ENCODE results near the gene SLC13A1. TPM values are rescaled to one million over a fixed set of nuclear protein-coding genes. Genes with fewer than 3 reads are reported as not detected.

SLC13A1 gene
- total and polyA plus RNA-seq, 12 donors: not detected

DNA sequence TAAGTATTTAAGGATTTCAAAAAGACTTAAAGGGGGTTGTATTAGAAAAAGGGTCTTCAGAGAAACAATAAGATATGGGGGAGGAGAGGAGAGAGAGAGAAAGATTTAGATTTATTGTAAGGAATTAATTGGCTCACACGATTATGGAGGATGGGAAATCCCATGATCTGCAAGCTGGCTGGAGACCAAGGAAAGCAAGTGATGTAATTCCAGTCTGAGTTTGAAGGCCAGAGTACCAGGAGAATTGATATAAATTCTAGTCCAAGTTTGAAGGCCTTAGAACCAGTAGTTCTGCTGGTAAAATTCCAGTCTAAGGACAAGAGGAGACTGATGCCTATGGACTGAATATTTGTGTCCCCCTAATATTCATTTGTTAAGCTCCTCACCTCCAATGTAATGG is 20.6 kb upstream of the SLC13A1 start:
- no peak for TF ChIP-seq POLR2A (IDR thresholded peaks at IDR 0.05)
- TF ChIP-seq, protein P1, sequence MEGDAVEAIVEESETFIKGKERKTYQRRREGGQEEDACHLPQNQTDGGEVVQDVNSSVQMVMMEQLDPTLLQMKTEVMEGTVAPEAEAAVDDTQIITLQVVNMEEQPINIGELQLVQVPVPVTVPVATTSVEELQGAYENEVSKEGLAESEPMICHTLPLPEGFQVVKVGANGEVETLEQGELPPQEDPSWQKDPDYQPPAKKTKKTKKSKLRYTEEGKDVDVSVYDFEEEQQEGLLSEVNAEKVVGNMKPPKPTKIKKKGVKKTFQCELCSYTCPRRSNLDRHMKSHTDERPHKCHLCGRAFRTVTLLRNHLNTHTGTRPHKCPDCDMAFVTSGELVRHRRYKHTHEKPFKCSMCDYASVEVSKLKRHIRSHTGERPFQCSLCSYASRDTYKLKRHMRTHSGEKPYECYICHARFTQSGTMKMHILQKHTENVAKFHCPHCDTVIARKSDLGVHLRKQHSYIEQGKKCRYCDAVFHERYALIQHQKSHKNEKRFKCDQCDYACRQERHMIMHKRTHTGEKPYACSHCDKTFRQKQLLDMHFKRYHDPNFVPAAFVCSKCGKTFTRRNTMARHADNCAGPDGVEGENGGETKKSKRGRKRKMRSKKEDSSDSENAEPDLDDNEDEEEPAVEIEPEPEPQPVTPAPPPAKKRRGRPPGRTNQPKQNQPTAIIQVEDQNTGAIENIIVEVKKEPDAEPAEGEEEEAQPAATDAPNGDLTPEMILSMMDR (IDR thresholded peaks at IDR 0.05): no peak
- intact Hi-C loops (cut with DNase I): no loop called here
- H3K27ac ChIP-seq: peak overlapping the region in 3 of 5 donors; percentile 38 to 56 (median 45)
- H3K4me3 ChIP-seq: no peak overlapping the region
- peaks cover 7 to 10% of the 10 kb centered on the region in 2 donors for H3K4me1 ChIP-seq (replicated peaks in 1 of 2)
- H3K36me3 ChIP-seq (replicated peaks in 1 of 2): no peaks in the 10 kb centered on the region
- DNase-seq: peak; percentile 55 to 82 (median 71)
- no peaks in the 10 kb centered on the region for H3K27me3 ChIP-seq
- WGBS, 4 donors: 26 to 36% (median 26%) methylated on average over 1 of the region's 1 CpG
- peaks cover 0 to 4% (median 0%) of the 10 kb centered on the region in 3 donors for H3K9me3 ChIP-seq (replicated peaks in 1 of 3)

DNA sequence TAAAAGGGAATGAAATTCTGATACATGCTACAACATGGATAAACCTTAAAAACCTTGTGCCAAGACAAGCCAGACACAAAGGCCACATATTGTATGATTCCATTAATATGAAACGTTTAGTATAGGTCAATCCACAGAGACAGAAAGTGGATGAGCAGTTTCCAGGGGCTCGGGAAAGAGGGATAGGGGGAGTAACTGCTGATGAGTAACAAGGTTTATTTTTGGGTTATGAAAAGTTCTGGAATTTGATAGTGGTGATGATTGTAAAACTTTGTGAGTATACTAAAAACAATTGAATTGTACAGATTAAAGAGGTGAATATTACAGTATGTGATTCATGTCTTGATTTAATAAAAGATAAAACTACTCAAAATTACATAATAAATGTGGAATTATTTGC is 19.1 kb upstream of the SLC13A1 start:
- Histone ChIP-seq H3K9me3 (replicated peaks in 1 of 3) (peaks cover 0 to 4% (median 0%) of the 10 kb centered on the region in 3 donors), H3K27ac (no peak overlapping the region), H3K27me3 (no peaks in the 10 kb centered on the region), H3K4me3 (no peak overlapping the region), H3K4me1 (replicated peaks in 1 of 2) (peaks cover 7 to 10% of the 10 kb centered on the region in 2 donors), H3K36me3 (replicated peaks in 1 of 2) (no peaks in the 10 kb centered on the region)
- 31 to 35% (median 33%) methylated on average over 2 of the region's 2 CpGs for WGBS, 4 donors
- intact Hi-C loops (cut with DNase I): no loop called here
- DNase-seq: peak in 2 of 7 donors; percentile 8 to 21
- TF ChIP-seq POLR2A (IDR thresholded peaks at IDR 0.05): no peak
- TF ChIP-seq, protein P1 (IDR thresholded peaks at IDR 0.05): no peak

DNA sequence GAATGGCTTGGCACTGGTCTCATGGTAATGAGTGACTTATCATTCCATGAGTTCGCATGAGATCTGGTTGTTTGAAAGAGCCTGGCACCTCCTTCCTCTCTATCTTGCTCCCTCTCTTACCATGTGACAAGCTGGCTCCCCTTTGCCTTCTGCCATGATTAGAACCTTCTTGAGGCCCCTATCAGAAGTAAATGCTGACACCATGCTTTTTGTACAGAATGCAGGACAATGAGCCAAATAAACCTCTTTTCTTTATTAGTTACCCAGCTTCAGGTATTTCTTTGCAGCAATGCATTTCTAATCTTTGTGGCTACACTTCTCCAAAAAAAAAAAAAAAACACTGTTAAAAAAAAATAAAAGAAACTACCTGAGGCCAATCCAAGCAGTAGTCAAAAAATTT is 17.1 kb upstream of the SLC13A1 start:
- Histone ChIP-seq H3K4me1 (replicated peaks in 1 of 2) (peaks cover 7 to 10% of the 10 kb centered on the region in 2 donors), H3K27ac (no peak overlapping the region), H3K4me3 (no peak overlapping the region), H3K9me3 (replicated peaks in 1 of 3) (peaks cover 0 to 4% (median 0%) of the 10 kb centered on the region in 3 donors), H3K27me3 (no peaks in the 10 kb centered on the region), H3K36me3 (replicated peaks in 1 of 2) (no peaks in the 10 kb centered on the region)
- DNase-seq: no peak
- no peak for TF ChIP-seq POLR2A (IDR thresholded peaks at IDR 0.05)
- TF ChIP-seq, protein P1 (IDR thresholded peaks at IDR 0.05): no peak
- WGBS, 4 donors: 90 to 100% (median 97%) methylated on average over 1 of the region's 1 CpG
- intact Hi-C loops (cut with DNase I): no loop called here

DNA sequence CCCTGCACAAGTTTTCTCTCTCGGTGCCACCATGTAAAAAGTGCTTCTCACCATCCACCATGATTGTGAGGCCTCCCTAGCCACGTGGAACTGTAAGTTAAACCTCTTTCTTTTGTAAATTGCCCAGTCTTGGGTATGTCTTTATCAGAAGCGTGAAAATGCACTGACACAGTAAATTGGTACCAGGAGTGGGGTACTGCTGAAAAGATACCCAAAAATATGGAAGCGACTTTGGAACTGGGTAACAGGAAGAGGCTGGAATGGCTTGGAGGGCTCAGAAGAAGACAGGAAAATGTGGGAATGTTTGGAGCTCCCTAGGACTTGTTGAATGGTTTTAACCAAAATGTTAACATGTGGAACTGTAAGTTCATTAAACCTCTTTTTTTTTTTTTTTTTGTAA is 15.6 kb upstream of the SLC13A1 start:
- Histone ChIP-seq H3K9me3 (replicated peaks in 1 of 3) (peaks cover 0 to 4% (median 0%) of the 10 kb centered on the region in 3 donors), H3K4me1 (replicated peaks in 1 of 2) (peaks cover 6 to 7% of the 10 kb centered on the region in 2 donors), H3K36me3 (replicated peaks in 1 of 2) (no peaks in the 10 kb centered on the region), H3K27me3 (no peaks in the 10 kb centered on the region), H3K4me3 (peak overlapping the region in 1 of 4 donors; percentile 8), H3K27ac (no peak overlapping the region)
- intact Hi-C loops (cut with DNase I): no loop called here
- 85 to 91% (median 88%) methylated on average over 4 of the region's 4 CpGs for WGBS, 4 donors
- TF ChIP-seq POLR2A (IDR thresholded peaks at IDR 0.05): no peak
- TF ChIP-seq, protein P1 (IDR thresholded peaks at IDR 0.05): no peak
- DNase-seq: no peak

All from adrenal gland (tissue), 12 donors.